ENCODE data around the gene SORCS2.

SORCS2 gene

DNA sequence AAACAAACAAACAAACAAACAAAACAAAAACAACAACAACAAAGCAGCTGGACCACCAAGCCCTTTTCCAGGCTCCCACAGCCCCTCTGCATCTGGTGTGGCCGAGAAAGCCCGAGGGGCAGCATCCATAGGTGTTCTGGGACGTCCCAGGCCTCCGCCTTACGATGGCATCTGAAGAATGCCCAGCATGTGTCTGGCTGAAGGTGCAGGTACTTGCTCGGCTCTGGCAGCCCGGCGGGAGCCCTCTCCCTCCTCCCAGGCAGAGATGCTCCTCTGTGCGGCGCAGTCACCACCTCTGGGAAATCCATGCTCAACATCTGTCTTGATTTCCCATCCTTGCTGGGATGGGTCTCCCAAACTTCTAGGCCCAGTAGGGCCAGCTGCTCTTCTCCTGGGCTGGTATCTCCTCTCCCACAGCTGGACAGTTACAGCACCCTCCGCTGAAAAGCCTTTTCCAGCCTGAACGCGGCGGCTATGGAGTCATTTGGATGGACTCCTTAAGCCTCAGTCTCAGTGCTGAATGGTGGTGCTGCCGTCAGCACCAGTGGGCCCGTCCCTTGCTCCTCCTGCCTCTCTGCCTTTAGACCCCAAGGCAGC lies 238.1 kb downstream of the SORCS2 start:
- ATAC-seq (ENCODE audit: insufficient read depth, low read depth) (no peak), DNase-seq (no peak)
- H3K4me1 ChIP-seq (ENCODE audit: insufficient read depth, low read length), result no peaks in the 10 kb centered on the region
- H3K27me3 ChIP-seq (ENCODE audit: insufficient read depth, low read length, poor library complexity), result no peaks in the 10 kb centered on the region
- no peak overlapping the region for H3K4me3 ChIP-seq (ENCODE audit: low read depth in 1 of 2, low read length in 2 of 2)
- H3K27ac ChIP-seq (ENCODE audit: low read length), result no peak overlapping the region
- H3K9me3 ChIP-seq (ENCODE audit: insufficient read depth, low read length, severe bottlenecking), result no peaks in the 10 kb centered on the region
- no peaks in the 10 kb centered on the region for H3K36me3 ChIP-seq (ENCODE audit: insufficient read depth, low read length)
- H3K79me2 ChIP-seq (ENCODE audit: insufficient read depth, low read length), result no peaks in the 10 kb centered on the region
- no peaks in the 10 kb centered on the region for H4K20me1 ChIP-seq (ENCODE audit: insufficient read depth, low read length)
- no peak overlapping the region for H3K4me2 ChIP-seq (ENCODE audit: insufficient read depth, low read length)
- H2AFZ ChIP-seq (ENCODE audit: low read depth, low read length), result no peak overlapping the region
- TF ChIP-seq CTCF (IDR thresholded peaks at IDR 0.05; ENCODE audit: borderline replicate concordance, extremely low read depth, low read length, poor library complexity, severe bottlenecking), result no peak
- no peak for TF ChIP-seq EZH2 (IDR thresholded peaks at IDR 0.05; ENCODE audit: borderline replicate concordance, low read depth, low read length, severe bottlenecking)
- H3K9ac ChIP-seq (ENCODE audit: low read depth, low read length), result no peak overlapping the region

GRCh38 chr4:7430965-7431695 lies 238.8 kb downstream of the SORCS2 start:
- H3K79me2 ChIP-seq (ENCODE audit: insufficient read depth, low read length), result no peaks in the 10 kb centered on the region
- no peak overlapping the region for H2AFZ ChIP-seq (ENCODE audit: low read depth, low read length)
- no peak overlapping the region for H3K4me3 ChIP-seq (ENCODE audit: low read depth in 1 of 2, low read length in 2 of 2)
- TF ChIP-seq CTCF (IDR thresholded peaks at IDR 0.05; ENCODE audit: borderline replicate concordance, extremely low read depth, low read length, poor library complexity, severe bottlenecking) (no peak), EZH2 (IDR thresholded peaks at IDR 0.05; ENCODE audit: borderline replicate concordance, low read depth, low read length, severe bottlenecking) (no peak)
- no peaks in the 10 kb centered on the region for H3K9me3 ChIP-seq (ENCODE audit: insufficient read depth, low read length, severe bottlenecking)
- H3K4me1 ChIP-seq (ENCODE audit: insufficient read depth, low read length), result no peaks in the 10 kb centered on the region
- no peak overlapping the region for H3K4me2 ChIP-seq (ENCODE audit: insufficient read depth, low read length)
- no peaks in the 10 kb centered on the region for H3K27me3 ChIP-seq (ENCODE audit: insufficient read depth, low read length, poor library complexity)
- H3K27ac ChIP-seq (ENCODE audit: low read length), result no peak overlapping the region
- ATAC-seq (ENCODE audit: insufficient read depth, low read depth) (no peak), DNase-seq (no peak)
- H4K20me1 ChIP-seq (ENCODE audit: insufficient read depth, low read length), result peaks cover 3% of the 10 kb centered on the region; the same call in 1 of the 2 replicates
- no peaks in the 10 kb centered on the region for H3K36me3 ChIP-seq (ENCODE audit: insufficient read depth, low read length)
- no peak overlapping the region for H3K9ac ChIP-seq (ENCODE audit: low read depth, low read length)

GRCh38 chr4:7431696-7432530 lies 239.6 kb downstream of the SORCS2 start:
- Histone ChIP-seq H3K4me2 (ENCODE audit: insufficient read depth, low read length) (no peak overlapping the region), H3K4me1 (ENCODE audit: insufficient read depth, low read length) (no peaks in the 10 kb centered on the region), H3K27ac (ENCODE audit: low read length) (no peak overlapping the region), H3K4me3 (ENCODE audit: low read depth in 1 of 2, low read length in 2 of 2) (no peak overlapping the region), H3K27me3 (ENCODE audit: insufficient read depth, low read length, poor library complexity) (no peaks in the 10 kb centered on the region), H3K9ac (ENCODE audit: low read depth, low read length) (no peak overlapping the region), H4K20me1 (ENCODE audit: insufficient read depth, low read length) (peaks cover 5% of the 10 kb centered on the region; the same call in 1 of the 2 replicates), H3K9me3 (ENCODE audit: insufficient read depth, low read length, severe bottlenecking) (no peaks in the 10 kb centered on the region), H3K79me2 (ENCODE audit: insufficient read depth, low read length) (no peaks in the 10 kb centered on the region), H2AFZ (ENCODE audit: low read depth, low read length) (no peak overlapping the region), H3K36me3 (ENCODE audit: insufficient read depth, low read length) (no peaks in the 10 kb centered on the region)
- DNase-seq, result no peak
- ATAC-seq (ENCODE audit: insufficient read depth, low read depth), result no peak
- no peak for TF ChIP-seq CTCF (IDR thresholded peaks at IDR 0.05; ENCODE audit: borderline replicate concordance, extremely low read depth, low read length, poor library complexity, severe bottlenecking)
- TF ChIP-seq EZH2 (IDR thresholded peaks at IDR 0.05; ENCODE audit: borderline replicate concordance, low read depth, low read length, severe bottlenecking), result no peak
